ENCODE results near the gene TNRC18.
"Not testable (repeated sequence)": the region's sequence is repeated elsewhere in the genome, so short reads cannot be mapped to it uniquely, and the experiment has no call there.

Gene TNRC18

DNA sequence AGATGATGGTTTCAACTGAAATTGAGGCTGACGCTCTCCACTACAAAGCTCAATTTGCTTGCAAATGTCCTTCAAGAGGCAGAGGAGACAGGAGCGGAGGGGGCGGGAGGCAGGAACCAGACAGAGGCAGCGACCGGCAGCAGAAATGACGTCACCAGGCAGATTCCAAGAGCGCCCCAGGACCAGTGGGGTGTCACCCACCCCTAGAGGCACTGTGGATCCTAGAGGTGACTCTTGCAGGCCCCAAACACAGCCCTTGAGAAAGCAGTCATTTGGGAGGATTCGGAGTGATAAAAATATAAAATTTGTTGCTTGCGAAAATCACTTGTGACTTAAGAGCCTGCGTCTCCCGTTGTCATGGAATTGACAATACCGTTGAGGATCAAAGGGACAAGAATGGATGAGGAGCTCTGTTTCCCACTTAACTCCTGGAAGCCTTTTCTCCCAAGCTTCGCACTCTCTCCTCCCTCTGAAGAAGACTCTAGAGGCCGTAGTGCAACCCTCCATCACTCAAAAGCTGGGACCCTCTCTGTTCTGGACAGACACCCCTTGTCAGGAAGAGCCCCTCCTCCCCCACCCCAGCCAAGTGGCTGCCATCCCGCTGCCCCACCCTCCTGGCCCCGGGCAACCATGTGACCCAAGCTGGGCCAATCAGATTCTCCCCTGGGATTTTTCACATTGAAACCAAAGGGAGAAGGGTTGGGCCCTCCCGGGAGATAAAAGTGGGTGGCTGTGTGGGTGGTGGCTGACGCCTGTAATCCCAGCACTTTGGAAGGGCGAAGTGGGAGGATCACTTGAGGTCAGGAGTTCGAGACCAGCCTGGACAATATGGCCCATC lies 157.2 kb downstream of the TNRC18 start:
- no peak overlapping the region for H3K4me3 ChIP-seq (ENCODE audit: low read depth, low read length)
- TF ChIP-seq, protein P1, sequence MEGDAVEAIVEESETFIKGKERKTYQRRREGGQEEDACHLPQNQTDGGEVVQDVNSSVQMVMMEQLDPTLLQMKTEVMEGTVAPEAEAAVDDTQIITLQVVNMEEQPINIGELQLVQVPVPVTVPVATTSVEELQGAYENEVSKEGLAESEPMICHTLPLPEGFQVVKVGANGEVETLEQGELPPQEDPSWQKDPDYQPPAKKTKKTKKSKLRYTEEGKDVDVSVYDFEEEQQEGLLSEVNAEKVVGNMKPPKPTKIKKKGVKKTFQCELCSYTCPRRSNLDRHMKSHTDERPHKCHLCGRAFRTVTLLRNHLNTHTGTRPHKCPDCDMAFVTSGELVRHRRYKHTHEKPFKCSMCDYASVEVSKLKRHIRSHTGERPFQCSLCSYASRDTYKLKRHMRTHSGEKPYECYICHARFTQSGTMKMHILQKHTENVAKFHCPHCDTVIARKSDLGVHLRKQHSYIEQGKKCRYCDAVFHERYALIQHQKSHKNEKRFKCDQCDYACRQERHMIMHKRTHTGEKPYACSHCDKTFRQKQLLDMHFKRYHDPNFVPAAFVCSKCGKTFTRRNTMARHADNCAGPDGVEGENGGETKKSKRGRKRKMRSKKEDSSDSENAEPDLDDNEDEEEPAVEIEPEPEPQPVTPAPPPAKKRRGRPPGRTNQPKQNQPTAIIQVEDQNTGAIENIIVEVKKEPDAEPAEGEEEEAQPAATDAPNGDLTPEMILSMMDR (conservative IDR thresholded peaks at IDR 0.05; ENCODE audit: low read depth, low read length) = no peak
- no peak for DNase-seq (ENCODE audit: low read depth)

DNA sequence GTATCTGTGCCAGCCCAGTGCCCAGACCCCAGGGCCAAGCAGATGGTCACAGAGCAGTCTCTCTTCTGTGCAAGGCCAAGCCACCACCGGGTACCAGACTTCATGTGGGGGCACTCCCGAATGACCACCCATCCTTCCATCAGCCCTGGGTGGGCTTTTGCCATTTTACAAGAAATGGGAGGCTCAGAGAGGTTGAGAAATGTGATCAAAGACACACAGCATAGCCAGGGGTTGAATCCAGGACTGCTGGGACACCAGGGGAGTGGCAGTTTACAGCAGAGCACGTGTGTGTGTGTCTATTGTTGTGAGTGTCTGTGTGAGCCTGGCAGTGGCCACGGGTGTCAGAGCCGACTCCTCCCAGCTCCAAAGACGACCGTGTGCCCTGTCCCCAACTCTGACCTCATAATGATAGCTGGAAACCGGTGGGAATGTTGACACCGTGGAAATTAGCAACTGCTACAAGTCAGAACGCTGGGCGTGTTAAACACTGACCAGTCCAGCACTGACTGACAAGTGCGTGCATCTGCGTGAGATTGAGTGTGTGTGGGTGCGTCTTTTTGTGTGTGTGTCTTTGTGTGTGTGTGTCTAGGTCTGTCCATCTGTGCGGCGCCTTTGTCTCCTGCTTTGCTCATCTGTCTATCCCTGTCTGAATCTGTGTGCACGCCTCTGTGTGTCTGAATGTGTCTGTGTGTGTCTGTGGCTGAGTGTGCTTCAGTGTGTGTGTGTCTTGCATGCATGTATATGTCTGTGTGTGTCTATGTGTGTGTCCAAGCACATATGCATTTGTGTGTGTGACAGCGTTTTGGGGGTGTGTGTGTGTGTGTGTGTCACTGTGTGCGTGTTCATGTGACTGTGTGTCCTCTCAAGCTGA lies 158.1 kb downstream of the TNRC18 start:
- TF ChIP-seq, protein P1 (conservative IDR thresholded peaks at IDR 0.05; ENCODE audit: low read depth, low read length) = no peak
- DNase-seq (ENCODE audit: low read depth) = no peak
- H3K4me3 ChIP-seq (ENCODE audit: low read depth, low read length) = no peak overlapping the region

DNA sequence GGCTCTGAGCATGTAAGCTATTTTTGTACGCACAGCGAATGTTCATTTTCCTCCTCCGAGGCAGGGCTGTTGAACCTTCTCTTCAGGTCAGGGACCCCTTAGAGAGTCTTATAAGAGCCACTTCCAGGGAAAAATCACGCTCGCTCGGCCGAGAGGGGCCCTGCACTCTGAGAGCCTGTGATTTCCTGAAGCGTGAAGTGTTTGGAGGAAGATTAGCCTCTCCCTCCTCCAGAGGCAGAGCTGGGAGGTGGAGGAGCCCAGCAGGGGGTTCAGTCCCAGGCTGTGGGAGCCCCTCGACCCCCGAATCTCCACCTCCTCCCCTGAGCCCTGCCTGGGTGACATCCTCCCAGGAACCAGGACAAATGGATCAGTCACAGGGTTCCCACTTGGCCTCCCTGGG lies 160.6 kb downstream of the TNRC18 start:
- DNase-seq (ENCODE audit: low read depth); H3K4me3 ChIP-seq (ENCODE audit: low read depth, low read length): not testable (repeated sequence)

DNA sequence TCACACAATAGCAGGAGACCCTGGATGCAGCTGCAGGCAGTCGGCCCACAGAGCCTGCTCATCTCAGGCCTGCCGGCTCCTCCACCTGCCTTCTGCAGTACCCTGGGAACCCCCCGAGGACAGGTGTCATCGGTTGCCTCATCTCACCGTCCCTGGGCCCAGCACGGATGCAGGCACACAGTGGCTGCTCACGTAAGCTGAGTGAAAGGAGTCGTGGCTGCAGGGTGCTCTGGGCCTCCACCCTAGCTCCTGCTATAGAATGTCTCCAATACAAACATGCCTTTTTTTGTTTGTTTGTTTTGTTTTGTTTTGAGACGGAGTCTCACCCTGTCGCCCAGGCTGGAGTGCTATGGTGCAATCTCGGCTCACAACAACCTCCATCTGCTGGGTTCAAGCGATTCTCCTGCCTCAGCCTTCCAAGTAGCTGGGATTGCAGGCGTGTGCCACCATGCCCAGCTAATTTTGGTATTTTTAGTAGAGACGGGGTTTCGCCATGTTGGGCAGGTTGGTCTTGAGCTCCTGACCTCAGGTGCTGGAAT lies 163.0 kb downstream of the TNRC18 start:
- DNase-seq (ENCODE audit: low read depth); H3K4me3 ChIP-seq (ENCODE audit: low read depth, low read length): not testable (repeated sequence)
